Lower leg skin (tissue), 4 donors: ENCODE results near the gene S100P. TPM values are rescaled to one million over a fixed set of nuclear protein-coding genes. Genes with fewer than 3 reads are reported as not detected.

ENCODE experiments used
- DNase-seq, 2 donors: peaks; one replicate each; pipeline ENCODE4 v3.0.0-alpha.2; 2019; ENCODE audit warnings: low spot score in 2 of 2
- H3K4me3 ChIP-seq: fragments of 200-600 bp; sonication (generic); 2 replicates; pipeline ENCODE4 v1.5.1; 2017; ENCODE audit warnings: mild to moderate bottlenecking, low read depth; ENCODE audit not compliant: poor library complexity, severe bottlenecking
- POLR2A ChIP-seq, 2 donors: fragments of 450-650 bp; IDR thresholded peaks; one replicate each; pipeline ENCODE4 v1.6.1; 2016 to 2017; ENCODE audit warnings: antibody characterized with exemption in 2 of 2, mild to moderate bottlenecking in 1 of 2, moderate library complexity in 1 of 2
- WGBS, 2 donors: methylation state at CpG; one replicate each; pipeline ENCODE4 v1.1.5; 2018; 5-methylcytosine and 5-hydroxymethylcytosine counted together
- intact Hi-C: fragments of 100-400 bp; cut with DNase I; formaldehyde crosslinking; loops from one replicate; pipeline ENCODE4 v1.15.0; 2023; ENCODE audit warnings: low total_unique reads
- total RNA-seq, 4 donors: library from RNA; depleted of rRNA; stranded (reverse); fragments of >200 nt; gene quantifications; one replicate each; pipeline ENCODE4 v1.1.0, GENCODE V29; 2016
- TF ChIP-seq, protein P1 (sequence below), 3 donors: fragments of 450-650 bp; IDR thresholded peaks; one replicate each; pipeline ENCODE4 v1.5.1; 2016; ENCODE audit warnings: antibody characterized with exemption in 3 of 3, mild to moderate bottlenecking in 3 of 3, moderate library complexity in 2 of 3

The S100P gene
- total RNA-seq, 4 donors from 2014 or later, result 5.3 to 43.7 (median 15.7) TPM

DNA sequence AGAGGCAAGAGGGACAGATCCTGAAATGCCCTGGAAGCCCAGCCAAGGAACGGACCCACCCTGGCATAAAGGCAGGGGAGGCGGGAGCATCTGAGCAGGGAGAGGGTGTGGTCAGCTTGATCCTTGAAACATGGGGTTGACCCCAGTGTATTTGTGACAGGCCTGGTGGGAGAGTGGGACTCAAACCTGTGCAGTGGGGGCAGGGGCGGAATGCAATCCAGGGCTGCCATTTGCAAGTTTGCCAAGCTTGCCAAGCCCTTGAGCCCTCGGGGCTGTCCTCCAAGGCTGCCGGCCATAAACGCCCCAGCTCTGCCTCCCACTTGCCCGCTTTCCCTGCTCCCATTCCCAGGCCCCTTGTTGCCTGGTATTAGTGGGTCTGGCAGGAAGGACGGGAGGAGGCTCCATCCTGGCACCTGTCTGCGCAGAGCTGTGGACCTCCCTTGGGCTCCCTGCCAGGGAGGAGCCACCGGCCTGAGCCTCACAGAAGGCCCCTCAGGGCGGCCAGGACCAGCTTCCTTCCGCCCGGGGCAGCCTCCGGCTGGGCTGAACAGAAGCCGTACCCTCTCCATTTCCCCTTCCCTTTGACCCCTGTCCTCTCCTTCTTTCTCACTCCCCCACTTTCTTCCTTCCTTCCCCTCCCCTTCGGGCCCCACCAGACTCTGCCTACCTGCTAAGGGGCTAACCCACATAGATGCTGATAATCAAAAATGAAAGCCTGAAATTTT, 661 bp downstream of the S100P start:
- intact Hi-C loops, result no loop called here
- TF ChIP-seq POLR2A (IDR thresholded peaks at IDR 0.05), result no peak
- TF ChIP-seq, protein P1, sequence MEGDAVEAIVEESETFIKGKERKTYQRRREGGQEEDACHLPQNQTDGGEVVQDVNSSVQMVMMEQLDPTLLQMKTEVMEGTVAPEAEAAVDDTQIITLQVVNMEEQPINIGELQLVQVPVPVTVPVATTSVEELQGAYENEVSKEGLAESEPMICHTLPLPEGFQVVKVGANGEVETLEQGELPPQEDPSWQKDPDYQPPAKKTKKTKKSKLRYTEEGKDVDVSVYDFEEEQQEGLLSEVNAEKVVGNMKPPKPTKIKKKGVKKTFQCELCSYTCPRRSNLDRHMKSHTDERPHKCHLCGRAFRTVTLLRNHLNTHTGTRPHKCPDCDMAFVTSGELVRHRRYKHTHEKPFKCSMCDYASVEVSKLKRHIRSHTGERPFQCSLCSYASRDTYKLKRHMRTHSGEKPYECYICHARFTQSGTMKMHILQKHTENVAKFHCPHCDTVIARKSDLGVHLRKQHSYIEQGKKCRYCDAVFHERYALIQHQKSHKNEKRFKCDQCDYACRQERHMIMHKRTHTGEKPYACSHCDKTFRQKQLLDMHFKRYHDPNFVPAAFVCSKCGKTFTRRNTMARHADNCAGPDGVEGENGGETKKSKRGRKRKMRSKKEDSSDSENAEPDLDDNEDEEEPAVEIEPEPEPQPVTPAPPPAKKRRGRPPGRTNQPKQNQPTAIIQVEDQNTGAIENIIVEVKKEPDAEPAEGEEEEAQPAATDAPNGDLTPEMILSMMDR (IDR thresholded peaks at IDR 0.05), result no peak
- 73 to 77% methylated on average over 11 to 16 of the region's 16 CpGs for WGBS, 2 donors
- DNase-seq, result no peak
- no peak overlapping the region for H3K4me3 ChIP-seq

DNA sequence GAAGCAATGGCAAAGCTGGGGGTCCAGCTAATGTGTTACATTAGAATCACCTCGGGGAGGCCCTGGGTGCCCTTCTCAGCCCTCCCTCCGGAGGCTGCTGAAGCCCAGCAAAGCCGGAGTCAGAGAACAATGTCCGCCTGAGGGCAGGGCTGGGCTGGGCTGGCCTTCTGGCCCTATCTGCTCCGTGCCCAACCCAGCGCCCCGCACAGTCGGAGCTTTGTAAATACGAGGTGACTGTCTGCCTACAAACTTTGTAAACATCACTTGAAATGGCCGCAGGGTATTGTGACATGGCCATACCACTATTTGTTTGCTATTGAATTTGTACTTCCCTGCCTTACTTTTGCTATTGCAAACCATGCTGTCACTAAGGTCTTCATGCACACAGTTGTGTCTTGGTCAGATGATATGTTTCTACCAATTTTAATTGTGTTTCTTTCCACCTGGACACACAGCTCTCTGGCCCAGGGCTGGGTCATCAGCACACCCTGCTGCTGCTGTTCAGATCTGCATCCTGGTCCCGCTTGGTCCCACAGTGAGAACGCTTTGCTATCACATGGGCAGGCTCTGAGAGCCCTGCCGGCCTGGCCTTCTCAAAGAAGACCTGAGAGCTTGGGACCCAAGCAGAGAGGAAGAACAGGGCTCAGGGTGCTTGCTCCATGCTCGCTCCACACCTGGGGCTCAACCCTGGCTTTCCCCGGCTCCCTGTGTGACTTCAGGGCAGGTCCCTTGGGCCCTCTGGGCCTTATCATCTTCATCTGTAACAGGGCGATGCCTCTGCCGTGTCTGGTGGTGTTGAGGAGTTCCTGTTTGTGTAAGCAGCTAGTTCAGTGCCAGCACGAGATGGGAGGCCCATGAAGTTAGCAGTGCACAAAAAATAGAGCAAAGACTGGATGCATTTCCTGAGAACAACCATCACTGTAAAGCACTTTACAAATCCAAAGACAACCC, 2.3 kb downstream of the S100P start:
- WGBS, 2 donors, result 55 to 60% methylated on average over 14 to 18 of the region's 18 CpGs
- TF ChIP-seq, protein P1 (IDR thresholded peaks at IDR 0.05), result peak in 1 of 3 donors; percentile 42
- TF ChIP-seq POLR2A (IDR thresholded peaks at IDR 0.05), result no peak
- H3K4me3 ChIP-seq, result no peak overlapping the region
- intact Hi-C loops, result no loop called here
- DNase-seq, result no peak

DNA sequence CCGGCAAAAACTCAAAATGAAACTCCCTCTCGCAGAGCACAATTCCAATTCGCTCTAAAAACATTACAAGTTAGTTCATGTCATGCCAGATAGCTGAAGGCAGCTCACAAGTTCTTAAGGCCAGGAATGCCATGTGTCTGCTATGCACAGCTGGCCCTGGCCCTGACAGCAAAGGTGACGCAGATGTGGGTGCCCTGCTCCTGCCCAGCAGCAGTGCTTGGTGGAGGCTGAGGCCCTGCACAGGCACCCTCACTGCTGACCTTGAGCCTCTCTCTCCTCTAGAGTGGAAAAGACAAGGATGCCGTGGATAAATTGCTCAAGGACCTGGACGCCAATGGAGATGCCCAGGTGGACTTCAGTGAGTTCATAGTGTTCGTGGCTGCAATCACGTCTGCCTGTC, 2.9 kb downstream of the S100P start:
- DNase-seq, result no peak
- intact Hi-C loops, result no loop called here
- H3K4me3 ChIP-seq, result no peak overlapping the region
- WGBS, 2 donors, result 48 to 54% methylated on average over 8 of the region's 8 CpGs
- TF ChIP-seq, protein P1 (IDR thresholded peaks at IDR 0.05), result no peak
- TF ChIP-seq POLR2A (IDR thresholded peaks at IDR 0.05), result no peak

DNA sequence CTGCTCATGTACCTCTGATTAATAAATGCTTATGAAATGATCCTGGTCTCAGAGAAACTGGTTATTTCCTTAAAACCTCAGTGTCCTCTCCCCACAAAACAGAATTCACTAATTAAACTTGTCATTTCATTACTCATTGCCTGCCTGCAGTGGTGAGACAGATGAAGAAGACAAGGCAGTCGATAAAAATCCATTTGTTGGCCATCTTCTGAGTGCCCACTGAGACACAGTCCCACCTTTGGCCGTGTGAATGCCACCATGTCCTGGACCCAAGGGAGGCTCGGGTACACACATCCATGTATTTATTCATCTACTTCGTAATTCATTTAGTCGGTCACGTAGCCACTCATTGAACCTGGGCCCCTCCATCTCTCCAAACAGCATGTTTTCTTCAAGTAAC, 3.5 kb downstream of the S100P start:
- TF ChIP-seq POLR2A (IDR thresholded peaks at IDR 0.05), result no peak
- TF ChIP-seq, protein P1 (IDR thresholded peaks at IDR 0.05), result no peak
- intact Hi-C loops, result no loop called here
- no peak overlapping the region for H3K4me3 ChIP-seq
- no peak for DNase-seq
- WGBS, 2 donors, result 90 to 94% methylated on average over 6 of the region's 6 CpGs

DNA sequence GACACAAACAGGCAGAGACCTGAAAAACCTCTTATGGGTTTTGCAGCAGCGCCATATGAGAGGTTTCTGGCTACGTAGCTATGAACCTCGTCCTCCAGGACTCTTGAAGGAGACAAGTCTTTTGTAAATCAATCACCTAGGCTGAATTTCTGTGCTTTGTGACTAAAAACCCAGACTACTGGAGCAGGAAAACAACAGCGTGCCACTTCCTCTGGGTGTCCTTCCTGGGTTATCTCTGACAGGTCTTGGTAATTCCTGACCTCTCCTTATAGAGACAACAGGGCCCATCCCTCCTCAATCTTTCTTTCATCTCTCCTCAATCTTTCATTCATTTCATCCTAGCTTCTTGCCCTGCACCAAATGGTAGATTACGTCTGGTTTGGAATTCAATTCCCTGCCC, 5.7 kb downstream of the S100P start:
- no peak for DNase-seq
- 86 to 88% methylated on average over 5 of the region's 5 CpGs for WGBS, 2 donors
- no peak overlapping the region for H3K4me3 ChIP-seq
- no peak for TF ChIP-seq POLR2A (IDR thresholded peaks at IDR 0.05)
- TF ChIP-seq, protein P1 (IDR thresholded peaks at IDR 0.05), result no peak
- intact Hi-C loops, result no loop called here
